Stimulated activated naive CD8-positive, alpha-beta T cell treated with anti-CD3 and anti-CD28 coated beads, Interleukin-15, Interleukin-2, amounts not matched to agents 100 ng/mL and 50 ng/mL, for 24 hours (primary cell): ENCODE data around the gene CLEC16A.

Source experiments
- H3K27ac Mint-ChIP-seq: one replicate; pipeline ENCODE4 v1.8.0; 2021; ENCODE audit warnings: mild to moderate bottlenecking, mixed read lengths
- H3K27me3 Mint-ChIP-seq: one replicate; pipeline ENCODE4 v1.8.0; 2021; ENCODE audit warnings: mixed read lengths
- H3K36me3 Mint-ChIP-seq: one replicate; pipeline ENCODE4 v1.8.0; 2021; ENCODE audit warnings: low read depth, mixed read lengths
- H3K4me1 Mint-ChIP-seq: one replicate; pipeline ENCODE4 v1.8.0; 2021; ENCODE audit warnings: low read depth, mixed read lengths
- H3K4me3 Mint-ChIP-seq: one replicate; pipeline ENCODE4 v1.8.0; 2021; ENCODE audit warnings: mild to moderate bottlenecking, mixed read lengths
- H3K9me3 Mint-ChIP-seq: one replicate; pipeline ENCODE4 v1.8.0; 2021; ENCODE audit warnings: mixed read lengths

Gene CLEC16A

DNA sequence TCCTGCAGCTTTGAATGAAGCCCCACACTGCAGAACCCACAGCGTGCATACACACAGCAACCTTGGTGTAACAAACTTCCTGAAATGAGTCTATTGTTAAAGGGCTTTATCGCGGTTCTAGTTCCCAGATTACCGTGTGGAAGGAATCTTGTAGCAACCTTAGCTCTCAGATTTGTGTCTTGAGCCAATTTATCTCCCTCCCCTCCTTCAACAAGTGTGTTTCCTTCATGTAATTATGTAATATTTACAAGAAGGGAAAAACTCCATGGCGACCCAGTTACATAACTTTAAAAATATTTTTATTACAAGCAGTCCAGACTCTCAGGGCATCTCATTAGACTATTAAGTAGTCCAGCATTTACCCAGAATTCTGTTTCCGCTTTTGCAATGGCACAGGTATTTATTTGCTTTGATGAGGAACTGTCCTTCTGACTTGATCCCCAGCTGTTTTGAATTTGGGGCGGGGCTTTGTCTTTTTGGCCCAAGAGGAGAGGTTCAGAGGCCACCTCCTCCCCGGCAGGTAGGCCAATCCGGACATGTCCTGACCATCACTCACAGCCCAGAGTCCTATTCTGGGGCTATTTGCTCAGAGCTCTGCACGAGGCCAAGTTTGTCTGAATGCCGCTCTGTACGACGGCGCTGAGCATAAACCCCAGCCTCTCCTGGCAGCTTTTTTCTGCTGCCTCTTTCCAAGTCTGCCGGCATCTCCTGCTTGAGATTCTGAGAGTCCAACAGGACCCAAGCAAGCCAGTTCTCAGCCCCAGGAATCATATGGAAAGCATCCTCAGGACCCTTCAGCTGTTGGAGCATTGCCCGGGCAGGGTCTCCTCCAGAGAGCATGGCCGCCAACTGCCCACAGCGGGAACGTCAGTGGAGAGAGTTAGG is 35.6 kb downstream of the CLEC16A start:
- H3K27me3 Mint-ChIP-seq, result no peaks in the 10 kb centered on the region
- no peaks in the 10 kb centered on the region for H3K9me3 Mint-ChIP-seq
- peaks cover 25% of the 10 kb centered on the region for H3K4me1 Mint-ChIP-seq
- H3K4me3 Mint-ChIP-seq, result no peak overlapping the region
- peaks cover 61% of the 10 kb centered on the region for H3K36me3 Mint-ChIP-seq
- H3K27ac Mint-ChIP-seq, result no peak overlapping the region

- Mint-ChIP-seq H3K4me1 (peaks cover 25% of the 10 kb centered on the region), H3K27ac (no peak overlapping the region), H3K36me3 (peaks cover 63% of the 10 kb centered on the region), H3K4me3 (no peak overlapping the region), H3K27me3 (no peaks in the 10 kb centered on the region), H3K9me3 (no peaks in the 10 kb centered on the region)
Measured at GRCh38 chr16:10980813-10981212, 36.4 kb downstream of the CLEC16A start.

- peaks cover 32% of the 10 kb centered on the region for H3K4me1 Mint-ChIP-seq
- H3K4me3 Mint-ChIP-seq, result peak overlapping the region; percentile 30
- H3K36me3 Mint-ChIP-seq, result peaks cover 65% of the 10 kb centered on the region
- no peaks in the 10 kb centered on the region for H3K27me3 Mint-ChIP-seq
- H3K27ac Mint-ChIP-seq, result no peak overlapping the region
- no peaks in the 10 kb centered on the region for H3K9me3 Mint-ChIP-seq
Measured at GRCh38 chr16:10981697-10982216, 37.4 kb downstream of the CLEC16A start.

DNA sequence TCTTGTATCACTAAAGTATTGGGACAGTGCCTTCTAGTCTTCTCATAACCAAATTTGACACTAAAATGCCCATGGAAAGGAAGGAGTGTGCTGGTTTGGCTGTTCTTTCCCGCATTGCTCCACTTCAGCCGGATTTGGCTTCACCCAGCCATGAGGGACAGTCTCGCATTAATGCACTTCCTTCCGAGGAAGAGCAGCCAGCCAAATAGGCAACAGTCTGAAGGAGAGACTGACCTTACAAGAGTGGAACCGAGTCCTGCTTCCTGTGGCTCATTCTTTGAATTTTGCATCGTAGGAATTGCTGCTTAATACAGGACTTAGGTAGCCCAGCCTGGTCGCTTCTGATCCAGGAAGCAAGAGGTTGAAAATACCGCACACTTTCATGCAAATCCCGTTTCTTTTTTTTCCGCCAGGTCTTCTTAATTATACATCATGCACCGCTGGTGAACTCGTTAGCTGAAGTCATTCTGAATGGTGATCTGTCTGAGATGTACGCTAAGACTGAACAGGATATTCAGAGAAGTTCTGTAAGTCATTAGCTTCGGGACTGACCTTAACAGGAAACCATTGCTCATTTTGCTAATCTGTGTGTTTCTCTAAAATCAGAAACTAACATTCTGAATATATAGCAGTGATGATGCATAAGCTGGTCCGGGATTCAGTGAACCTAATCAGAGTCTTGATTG is 38.2 kb downstream of the CLEC16A start:
- Mint-ChIP-seq H3K9me3 (no peaks in the 10 kb centered on the region), H3K4me3 (no peak overlapping the region), H3K4me1 (peaks cover 40% of the 10 kb centered on the region), H3K36me3 (peaks cover 57% of the 10 kb centered on the region), H3K27ac (peak overlapping the region; percentile 24), H3K27me3 (no peaks in the 10 kb centered on the region)

- peaks cover 42% of the 10 kb centered on the region for H3K4me1 Mint-ChIP-seq
- H3K9me3 Mint-ChIP-seq, result no peaks in the 10 kb centered on the region
- H3K27ac Mint-ChIP-seq, result no peak overlapping the region
- H3K4me3 Mint-ChIP-seq, result no peak overlapping the region
- H3K36me3 Mint-ChIP-seq, result peaks cover 52% of the 10 kb centered on the region
- H3K27me3 Mint-ChIP-seq, result no peaks in the 10 kb centered on the region
Measured at GRCh38 chr16:10983159-10983558, 38.8 kb downstream of the CLEC16A start.

DNA sequence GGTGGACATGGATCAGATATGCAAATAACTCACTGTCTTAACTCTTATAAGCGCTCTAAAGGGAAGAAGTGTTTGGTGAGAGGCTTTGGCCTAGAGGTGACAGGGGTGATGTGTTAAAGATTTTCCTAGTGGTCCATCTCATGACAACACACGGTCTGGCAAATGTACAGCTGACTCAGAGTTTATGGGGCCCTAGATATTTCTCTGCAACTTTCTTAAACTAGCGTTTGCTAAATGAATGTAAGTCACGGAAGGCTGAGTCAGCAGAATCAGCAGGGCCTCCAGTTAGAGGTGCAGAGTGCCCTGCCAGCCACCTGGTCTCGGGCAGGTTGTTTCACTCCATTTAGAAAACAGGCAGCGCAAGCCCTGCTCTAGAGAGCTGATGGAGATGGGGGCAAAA is 40.1 kb downstream of the CLEC16A start:
- Mint-ChIP-seq H3K9me3 (no peaks in the 10 kb centered on the region), H3K4me3 (no peak overlapping the region), H3K4me1 (peaks cover 56% of the 10 kb centered on the region), H3K27ac (peak overlapping the region; percentile 19), H3K27me3 (no peaks in the 10 kb centered on the region), H3K36me3 (peaks cover 45% of the 10 kb centered on the region)

- H3K36me3 Mint-ChIP-seq, result peaks cover 60% of the 10 kb centered on the region
Measured at GRCh38 chr16:10987361-10988163, 43.2 kb downstream of the CLEC16A start.

DNA sequence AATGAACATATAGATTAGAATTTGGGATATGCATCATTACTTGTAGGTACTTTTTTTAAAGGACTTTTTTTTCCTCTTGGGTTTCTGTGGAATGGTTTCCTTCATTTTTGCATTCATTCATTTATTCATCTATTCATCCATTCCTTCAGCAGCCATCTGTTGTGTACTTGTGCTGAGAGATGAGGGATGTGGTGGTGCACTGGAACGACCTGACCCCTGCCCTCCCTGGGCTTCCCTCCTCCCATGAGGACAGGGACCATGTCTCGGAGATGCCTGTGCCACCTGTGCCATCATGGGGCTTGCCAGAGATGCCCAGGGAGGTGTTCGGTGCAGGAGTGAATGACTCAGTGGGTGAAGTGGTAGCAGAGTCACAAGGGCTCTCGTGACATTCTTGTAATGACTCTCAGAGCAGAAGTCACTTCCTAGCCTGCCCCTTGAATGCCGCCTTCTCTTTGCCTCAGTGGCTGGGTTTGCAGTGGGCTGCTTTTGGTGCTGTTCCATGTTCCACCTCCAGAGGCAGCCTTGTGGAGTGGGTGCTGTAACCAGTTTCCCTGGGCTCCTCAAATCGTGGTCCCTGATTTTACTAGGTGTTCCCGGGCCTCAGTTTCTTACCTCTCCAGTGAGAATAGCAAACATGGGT is 43.9 kb downstream of the CLEC16A start:
- Mint-ChIP-seq H3K36me3 (peaks cover 58% of the 10 kb centered on the region), H3K4me1 (peaks cover 84% of the 10 kb centered on the region), H3K27me3 (no peaks in the 10 kb centered on the region), H3K27ac (peak overlapping the region; percentile 98), H3K9me3 (no peaks in the 10 kb centered on the region), H3K4me3 (peak overlapping the region; percentile 31)

More at GRCh38 chr16:10987361-10988163, 43.2 kb downstream of the CLEC16A start:
- Mint-ChIP-seq H3K9me3 (no peaks in the 10 kb centered on the region), H3K4me1 (peaks cover 84% of the 10 kb centered on the region), H3K4me3 (peak overlapping the region; percentile 31), H3K27ac (peak overlapping the region; percentile 98), H3K27me3 (no peaks in the 10 kb centered on the region)

- Mint-ChIP-seq H3K27ac (peak overlapping the region; percentile 98), H3K36me3 (peaks cover 56% of the 10 kb centered on the region), H3K4me1 (peaks cover 83% of the 10 kb centered on the region), H3K27me3 (no peaks in the 10 kb centered on the region), H3K9me3 (no peaks in the 10 kb centered on the region), H3K4me3 (peak overlapping the region; percentile 31)
Measured at GRCh38 chr16:10988879-10989278, 44.5 kb downstream of the CLEC16A start.

DNA sequence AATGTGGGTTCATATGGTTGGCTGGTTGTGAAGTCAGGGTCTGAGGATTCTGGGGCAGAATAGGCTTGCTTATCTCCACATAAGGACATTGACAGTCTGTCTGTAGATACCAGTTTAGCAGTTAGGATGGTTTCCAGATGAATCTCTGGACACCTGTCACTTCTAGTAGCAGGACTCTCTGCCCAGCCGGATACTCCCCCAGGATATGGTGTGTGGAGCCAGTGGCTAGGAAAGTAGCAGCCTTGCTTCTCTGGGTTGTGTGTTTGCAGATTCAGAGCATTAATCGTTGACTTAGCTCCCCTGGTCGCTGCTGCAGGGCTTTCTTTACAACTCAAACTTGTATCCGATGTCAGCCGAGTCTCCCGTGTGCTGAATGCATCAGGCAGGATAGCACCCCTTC is 45.2 kb downstream of the CLEC16A start:
- Mint-ChIP-seq H3K27me3 (no peaks in the 10 kb centered on the region), H3K9me3 (no peaks in the 10 kb centered on the region), H3K4me1 (peaks cover 77% of the 10 kb centered on the region), H3K4me3 (no peak overlapping the region), H3K27ac (peak overlapping the region; percentile 98), H3K36me3 (peaks cover 56% of the 10 kb centered on the region)

- peaks cover 56% of the 10 kb centered on the region for H3K36me3 Mint-ChIP-seq
- H3K9me3 Mint-ChIP-seq, result no peaks in the 10 kb centered on the region
- H3K4me3 Mint-ChIP-seq, result no peak overlapping the region
- peaks cover 75% of the 10 kb centered on the region for H3K4me1 Mint-ChIP-seq
- peak overlapping the region; percentile 27 for H3K27ac Mint-ChIP-seq
- no peaks in the 10 kb centered on the region for H3K27me3 Mint-ChIP-seq
Measured at GRCh38 chr16:10990378-10990777, 46.0 kb downstream of the CLEC16A start.

GRCh38 chr16:10992112-10992511 is 47.7 kb downstream of the CLEC16A start:
- Mint-ChIP-seq H3K9me3 (no peaks in the 10 kb centered on the region), H3K4me1 (peaks cover 64% of the 10 kb centered on the region), H3K36me3 (peaks cover 57% of the 10 kb centered on the region), H3K4me3 (no peak overlapping the region), H3K27ac (peak overlapping the region; percentile 72), H3K27me3 (no peaks in the 10 kb centered on the region)

DNA sequence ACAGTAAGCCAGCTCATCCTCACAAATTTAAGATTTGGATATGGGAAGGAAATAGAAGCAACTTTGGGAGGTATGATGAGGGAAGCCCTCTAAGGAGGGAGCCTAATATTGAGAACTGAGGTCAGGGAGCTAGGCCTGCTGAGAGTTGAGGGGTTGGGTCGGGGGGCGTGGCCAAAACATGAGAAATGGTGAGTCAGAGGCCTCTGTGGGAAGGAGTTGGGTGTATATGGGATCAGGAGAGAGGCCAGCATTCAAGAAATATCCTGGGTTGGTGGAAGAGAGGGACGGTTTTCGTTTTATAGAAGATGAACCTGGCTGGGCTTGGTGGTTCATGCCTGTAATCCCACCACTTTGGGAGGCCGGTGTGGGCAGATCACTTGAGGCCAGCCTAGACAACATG is 48.4 kb downstream of the CLEC16A start:
- Mint-ChIP-seq H3K27ac (peak overlapping the region; percentile 21), H3K4me3 (no peak overlapping the region), H3K27me3 (no peaks in the 10 kb centered on the region), H3K9me3 (no peaks in the 10 kb centered on the region), H3K36me3 (peaks cover 63% of the 10 kb centered on the region), H3K4me1 (peaks cover 60% of the 10 kb centered on the region)

- no peaks in the 10 kb centered on the region for H3K9me3 Mint-ChIP-seq
- H3K4me3 Mint-ChIP-seq, result no peak overlapping the region
- no peaks in the 10 kb centered on the region for H3K27me3 Mint-ChIP-seq
- no peak overlapping the region for H3K27ac Mint-ChIP-seq
- H3K4me1 Mint-ChIP-seq, result peaks cover 56% of the 10 kb centered on the region
- H3K36me3 Mint-ChIP-seq, result peaks cover 65% of the 10 kb centered on the region
Measured at GRCh38 chr16:10993649-10994048, 49.3 kb downstream of the CLEC16A start.
